ENCODE results near the gene RPS15. TPM values are rescaled to one million over a fixed set of nuclear protein-coding genes. Genes with fewer than 3 reads are reported as not detected.

RPS15 gene
- polyA plus RNA-seq, 1 donor (not counting 4 experiments of a cell fraction or from before 2014, with no cell fraction given): 795 TPM

GRCh38 chr19:1411255-1412191 lies 26.7 kb upstream of the RPS15 start:
- Histone ChIP-seq H3K79me2 (ENCODE audit: control insufficient read depth, insufficient read depth, low read length) (peaks cover 83% of the 10 kb centered on the region), H3K4me2 (ENCODE audit: control insufficient read depth, extremely low read depth, insufficient read depth, low read depth, low read length) (no peak overlapping the region), H3K4me3 (ENCODE audit: control insufficient read depth in 2 of 3, extremely low read depth in 1 of 3, insufficient read depth in 2 of 3, low read depth in 1 of 3, low read length in 3 of 3) (no peak overlapping the region), H3K27ac (ENCODE audit: control insufficient read depth, insufficient read depth, low read length) (no peak overlapping the region), H2AFZ (ENCODE audit: control insufficient read depth, low read length) (no peak overlapping the region), H3K36me3 (ENCODE audit: control insufficient read depth in 2 of 2, extremely low read depth in 1 of 2, insufficient read depth in 2 of 2, low read length in 2 of 2) (peaks cover 5 to 20% of the 10 kb centered on the region in 2 experiments), H4K20me1 (ENCODE audit: control insufficient read depth, extremely low read depth, insufficient read depth, low read length) (peaks cover 66% of the 10 kb centered on the region), H3K9ac (ENCODE audit: control insufficient read depth, extremely low read depth, insufficient read depth, low read length) (peak overlapping the region; percentile 4), H3K27me3 (ENCODE audit: control insufficient read depth, extremely low read depth, insufficient read depth, low read length) (no peaks in the 10 kb centered on the region), H3K4me1 (ENCODE audit: control insufficient read depth, extremely low read depth, insufficient read depth, low read length) (peaks cover 51% of the 10 kb centered on the region), H3K9me1 (ENCODE audit: control insufficient read depth, extremely low read depth, insufficient read depth, low read length) (peaks cover 4% of the 10 kb centered on the region), H3K9me3 (ENCODE audit: control insufficient read depth, low read depth, low read length) (no peaks in the 10 kb centered on the region)
- no peak for FAIRE-seq
- dilution Hi-C loops (cut with MboI; ENCODE audit: extremely low pct_ligation_motif_present, low sequenced_read_pairs): no loop called here
- DNase-seq (ENCODE audit: low read depth, low spot score): no peak
- TF ChIP-seq, protein P1, sequence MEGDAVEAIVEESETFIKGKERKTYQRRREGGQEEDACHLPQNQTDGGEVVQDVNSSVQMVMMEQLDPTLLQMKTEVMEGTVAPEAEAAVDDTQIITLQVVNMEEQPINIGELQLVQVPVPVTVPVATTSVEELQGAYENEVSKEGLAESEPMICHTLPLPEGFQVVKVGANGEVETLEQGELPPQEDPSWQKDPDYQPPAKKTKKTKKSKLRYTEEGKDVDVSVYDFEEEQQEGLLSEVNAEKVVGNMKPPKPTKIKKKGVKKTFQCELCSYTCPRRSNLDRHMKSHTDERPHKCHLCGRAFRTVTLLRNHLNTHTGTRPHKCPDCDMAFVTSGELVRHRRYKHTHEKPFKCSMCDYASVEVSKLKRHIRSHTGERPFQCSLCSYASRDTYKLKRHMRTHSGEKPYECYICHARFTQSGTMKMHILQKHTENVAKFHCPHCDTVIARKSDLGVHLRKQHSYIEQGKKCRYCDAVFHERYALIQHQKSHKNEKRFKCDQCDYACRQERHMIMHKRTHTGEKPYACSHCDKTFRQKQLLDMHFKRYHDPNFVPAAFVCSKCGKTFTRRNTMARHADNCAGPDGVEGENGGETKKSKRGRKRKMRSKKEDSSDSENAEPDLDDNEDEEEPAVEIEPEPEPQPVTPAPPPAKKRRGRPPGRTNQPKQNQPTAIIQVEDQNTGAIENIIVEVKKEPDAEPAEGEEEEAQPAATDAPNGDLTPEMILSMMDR (optimal IDR thresholded peaks at IDR 0.05 in 1 of 3, IDR thresholded peaks at IDR 0.05 in 1 of 3, conservative IDR thresholded peaks at IDR 0.05 in 1 of 3; ENCODE audit: extremely low read depth in 1 of 3, insufficient read depth in 2 of 3, low read length in 3 of 3): no peak
- no peak for TF ChIP-seq EZH2 (IDR thresholded peaks at IDR 0.05; ENCODE audit: low read length)

DNA sequence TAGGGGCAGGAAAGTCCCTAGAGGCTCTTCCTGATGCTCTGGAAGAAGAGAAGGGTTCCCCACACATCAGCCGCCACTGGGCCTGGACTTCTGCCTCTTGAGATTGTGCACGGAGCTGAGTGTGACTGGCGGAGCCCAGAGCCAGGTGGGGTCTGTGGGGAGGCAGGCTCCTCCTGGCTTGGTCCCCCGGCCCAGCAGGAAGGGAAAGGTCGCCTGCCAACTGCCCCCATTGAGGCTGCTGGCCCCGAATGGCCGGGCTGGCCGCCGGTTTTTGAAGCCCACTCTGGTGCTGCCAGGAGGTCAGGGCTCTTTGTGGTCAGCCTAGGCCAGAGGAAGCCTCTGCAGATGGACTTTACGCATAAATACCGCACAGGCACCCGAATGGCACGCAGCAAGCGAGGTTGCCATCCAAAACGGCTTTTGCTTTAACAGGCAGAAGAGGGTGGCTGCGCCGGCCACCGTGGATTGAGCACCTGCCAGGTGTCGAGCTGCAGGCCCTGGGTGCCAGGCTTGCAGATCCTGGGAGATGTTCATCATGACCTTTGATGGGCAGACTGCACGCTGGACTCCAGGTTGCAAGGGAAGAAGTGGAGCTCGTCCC lies 25.8 kb upstream of the RPS15 start:
- H4K20me1 ChIP-seq (ENCODE audit: control insufficient read depth, extremely low read depth, insufficient read depth, low read length): peaks cover 74% of the 10 kb centered on the region
- FAIRE-seq (no peak), DNase-seq (ENCODE audit: low read depth, low spot score) (no peak)
- no peaks in the 10 kb centered on the region for H3K9me3 ChIP-seq (ENCODE audit: control insufficient read depth, low read depth, low read length)
- H3K4me2 ChIP-seq (ENCODE audit: control insufficient read depth, extremely low read depth, insufficient read depth, low read depth, low read length): no peak overlapping the region
- no peak overlapping the region for H3K27ac ChIP-seq (ENCODE audit: control insufficient read depth, insufficient read depth, low read length)
- H3K4me3 ChIP-seq (ENCODE audit: control insufficient read depth in 2 of 3, extremely low read depth in 1 of 3, insufficient read depth in 2 of 3, low read depth in 1 of 3, low read length in 3 of 3): no peak overlapping the region
- H3K4me1 ChIP-seq (ENCODE audit: control insufficient read depth, extremely low read depth, insufficient read depth, low read length): peaks cover 55% of the 10 kb centered on the region
- no peak overlapping the region for H3K9ac ChIP-seq (ENCODE audit: control insufficient read depth, extremely low read depth, insufficient read depth, low read length)
- H3K36me3 ChIP-seq (ENCODE audit: control insufficient read depth in 2 of 2, extremely low read depth in 1 of 2, insufficient read depth in 2 of 2, low read length in 2 of 2): peaks cover 8 to 25% of the 10 kb centered on the region in 2 experiments
- H3K9me1 ChIP-seq (ENCODE audit: control insufficient read depth, extremely low read depth, insufficient read depth, low read length): peaks cover 4% of the 10 kb centered on the region
- dilution Hi-C loops (cut with MboI; ENCODE audit: extremely low pct_ligation_motif_present, low sequenced_read_pairs): no loop called here
- peaks cover 92% of the 10 kb centered on the region for H3K79me2 ChIP-seq (ENCODE audit: control insufficient read depth, insufficient read depth, low read length)
- no peaks in the 10 kb centered on the region for H3K27me3 ChIP-seq (ENCODE audit: control insufficient read depth, extremely low read depth, insufficient read depth, low read length)
- H2AFZ ChIP-seq (ENCODE audit: control insufficient read depth, low read length): no peak overlapping the region
- TF ChIP-seq, protein P1 (optimal IDR thresholded peaks at IDR 0.05 in 1 of 3, IDR thresholded peaks at IDR 0.05 in 1 of 3, conservative IDR thresholded peaks at IDR 0.05 in 1 of 3; ENCODE audit: extremely low read depth in 1 of 3, insufficient read depth in 2 of 3, low read length in 3 of 3): no peak
- no peak for TF ChIP-seq EZH2 (IDR thresholded peaks at IDR 0.05; ENCODE audit: low read length)

All from keratinocyte (primary cell).